Sigmoid colon (tissue), 7 donors: Measurements from ENCODE around the gene PPP1R15B. TPM values are rescaled to one million over a fixed set of nuclear protein-coding genes. Genes with fewer than 3 reads are reported as not detected.

Source experiments
- DNase-seq: peaks from one replicate; pipeline ENCODE4 v3.0.0-alpha.2; 2019
- H3K27ac ChIP-seq, 4 donors: fragments of 200-600 bp; sonication (generic); one replicate each; pipeline ENCODE4 v1.5.1; 2016 to 2019; ENCODE audit warnings: mild to moderate bottlenecking in 1 of 4
- H3K27me3 ChIP-seq, 3 donors: fragments of 200-600 bp; sonication (generic); one replicate each; pipeline ENCODE4 v1.5.1; 2019; ENCODE audit warnings: mild to moderate bottlenecking in 1 of 3
- H3K36me3 ChIP-seq, 4 donors: fragments of 200-600 bp; sonication (generic); one replicate each; pipeline ENCODE4 v1.5.1; 2016 to 2019
- H3K4me1 ChIP-seq, 4 donors: fragments of 200-600 bp; sonication (generic); one replicate each; pipeline ENCODE4 v1.5.1; 2017 to 2019
- H3K4me3 ChIP-seq, 4 donors: fragments of 200-600 bp; sonication (generic); one replicate each; pipeline ENCODE4 v1.5.1; 2017 to 2019; ENCODE audit warnings: mild to moderate bottlenecking in 2 of 4, moderate library complexity in 1 of 4
- H3K9me3 ChIP-seq, 4 donors: fragments of 200-600 bp in 3 of 4; sonication (generic) in 3 of 4; one replicate each; pipeline versions ENCODE4 v1.5.1 to v1.6.1; 2013 to 2019
- EP300 ChIP-seq, 4 donors: sonication (generic); formaldehyde crosslinking; IDR thresholded peaks; one replicate each; pipeline ENCODE4 v1.6.1; 2017; ENCODE audit warnings: antibody characterized with exemption in 4 of 4
- POLR2A ChIP-seq, 2 donors: fragments of 450-650 bp; IDR thresholded peaks; one replicate each; pipeline ENCODE4 v1.6.1; 2016; ENCODE audit warnings: antibody characterized with exemption in 2 of 2, mild to moderate bottlenecking in 2 of 2, moderate library complexity in 2 of 2
- POLR2AphosphoS5 ChIP-seq, 4 donors: sonication (generic); formaldehyde crosslinking; IDR thresholded peaks; one replicate each; pipeline ENCODE4 v1.6.1; 2017; ENCODE audit warnings: antibody characterized with exemption in 4 of 4
- WGBS, 2 donors: extraction: QIAGEN DNeasy Blood & Tissue Kit; methylation state at CpG; one replicate each; pipeline ENCODE4 v1.1.7; 2013; 5-methylcytosine and 5-hydroxymethylcytosine counted together
- intact Hi-C: fragments of 100-400 bp; cut with DNase I; formaldehyde crosslinking; loops from one replicate; pipeline ENCODE4 v1.15.1; 2023
- polyA plus RNA-seq, 3 donors: library from polyadenylated mRNA; stranded (reverse); fragments of 200-250 nt; gene quantifications; one replicate each; pipeline ENCODE4 v1.2.3, GENCODE V29; 2013
- total RNA-seq, 4 donors: library from RNA; depleted of rRNA; stranded (reverse); fragments of >200 nt; gene quantifications; one replicate each; pipeline ENCODE4 v1.1.0, GENCODE V29; 2016
- TF ChIP-seq, protein P1 (sequence below), 4 experiments: fragments of 450-650 bp in 3 of 4; fragments of 200-600 bp in 1 of 4; IDR thresholded peaks; one replicate each; pipeline ENCODE4 v1.5.1; 2016 to 2019; ENCODE audit warnings: antibody characterized with exemption in 4 of 4, mild to moderate bottlenecking in 3 of 4, moderate library complexity in 2 of 4
- donor health status: healthy with polysubstance abuse.
- donor health status: Bipolar disorder and iron deficiency.
- donor health status: healthy.

Gene PPP1R15B
- total and polyA plus RNA-seq, 7 donors = 9.0 to 44.7 (median 40.0) TPM

DNA sequence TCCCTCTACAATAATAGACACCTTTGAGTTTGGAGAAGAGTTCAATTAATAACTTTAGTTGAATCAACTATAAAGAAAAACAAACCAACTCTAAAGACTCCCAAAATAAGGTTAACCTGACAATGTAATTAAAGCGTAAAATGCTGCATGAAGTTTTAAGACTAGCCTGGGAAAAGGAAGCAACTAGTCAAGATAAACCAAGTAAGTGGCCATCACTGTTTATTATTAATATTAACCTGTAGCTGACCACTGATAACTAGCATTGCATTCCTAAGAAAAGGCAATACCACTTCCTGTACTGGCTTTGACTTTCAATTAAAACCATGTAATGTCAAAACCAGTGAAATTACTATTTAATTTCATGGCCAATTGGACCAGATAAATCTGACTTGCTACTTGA, 3.0 kb downstream of the PPP1R15B start:
- intact Hi-C loops = no loop called here
- Histone ChIP-seq H3K27me3 (no peaks in the 10 kb centered on the region), H3K27ac (peak overlapping the region; percentile 96 to 100 (median 99)), H3K4me3 (peak overlapping the region; percentile 69 to 97 (median 92)), H3K4me1 (peaks cover 0 to 58% (median 40%) of the 10 kb centered on the region in 4 donors), H3K9me3 (no peaks in the 10 kb centered on the region), H3K36me3 (peaks cover 5 to 30% (median 12%) of the 10 kb centered on the region in 4 donors)
- TF ChIP-seq EP300 (IDR thresholded peaks at IDR 0.05) (no peak), POLR2AphosphoS5 (IDR thresholded peaks at IDR 0.05) (no peak), POLR2A (IDR thresholded peaks at IDR 0.05) (no peak)
- TF ChIP-seq, protein P1, sequence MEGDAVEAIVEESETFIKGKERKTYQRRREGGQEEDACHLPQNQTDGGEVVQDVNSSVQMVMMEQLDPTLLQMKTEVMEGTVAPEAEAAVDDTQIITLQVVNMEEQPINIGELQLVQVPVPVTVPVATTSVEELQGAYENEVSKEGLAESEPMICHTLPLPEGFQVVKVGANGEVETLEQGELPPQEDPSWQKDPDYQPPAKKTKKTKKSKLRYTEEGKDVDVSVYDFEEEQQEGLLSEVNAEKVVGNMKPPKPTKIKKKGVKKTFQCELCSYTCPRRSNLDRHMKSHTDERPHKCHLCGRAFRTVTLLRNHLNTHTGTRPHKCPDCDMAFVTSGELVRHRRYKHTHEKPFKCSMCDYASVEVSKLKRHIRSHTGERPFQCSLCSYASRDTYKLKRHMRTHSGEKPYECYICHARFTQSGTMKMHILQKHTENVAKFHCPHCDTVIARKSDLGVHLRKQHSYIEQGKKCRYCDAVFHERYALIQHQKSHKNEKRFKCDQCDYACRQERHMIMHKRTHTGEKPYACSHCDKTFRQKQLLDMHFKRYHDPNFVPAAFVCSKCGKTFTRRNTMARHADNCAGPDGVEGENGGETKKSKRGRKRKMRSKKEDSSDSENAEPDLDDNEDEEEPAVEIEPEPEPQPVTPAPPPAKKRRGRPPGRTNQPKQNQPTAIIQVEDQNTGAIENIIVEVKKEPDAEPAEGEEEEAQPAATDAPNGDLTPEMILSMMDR (IDR thresholded peaks at IDR 0.05) = no peak
- 1 to 7% methylated on average over 1 of the region's 1 CpG for WGBS, 2 donors
- no peak for DNase-seq

DNA sequence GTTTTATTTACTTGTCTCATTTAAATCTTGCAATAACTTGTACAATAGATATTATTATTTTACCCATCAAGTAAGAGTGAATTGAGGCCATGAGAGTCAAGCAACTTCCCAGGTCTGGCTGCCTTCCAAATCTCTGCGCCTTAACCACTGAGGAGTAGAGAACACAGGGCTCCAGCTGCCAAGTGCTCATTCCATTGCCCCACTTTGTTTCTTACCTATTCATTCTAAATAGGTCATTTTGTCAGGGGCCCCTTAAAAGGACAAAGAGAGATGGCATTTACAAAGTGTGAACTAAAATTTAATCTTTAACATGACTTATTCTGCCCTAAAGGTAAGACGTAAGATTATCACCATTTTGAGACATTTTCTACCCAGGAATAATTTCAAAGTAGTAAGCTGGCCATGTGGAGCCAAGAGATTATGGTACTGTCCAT, 3.5 kb downstream of the PPP1R15B start:
- intact Hi-C loops = no loop called here
- Histone ChIP-seq H3K27me3 (no peaks in the 10 kb centered on the region), H3K9me3 (no peaks in the 10 kb centered on the region), H3K4me3 (peak overlapping the region; percentile 69 to 97 (median 92)), H3K4me1 (peaks cover 0 to 58% (median 40%) of the 10 kb centered on the region in 4 donors), H3K27ac (peak overlapping the region; percentile 96 to 100 (median 99)), H3K36me3 (peaks cover 5 to 35% (median 14%) of the 10 kb centered on the region in 4 donors)
- DNase-seq = peak; percentile 93
- WGBS, 2 donors = 1 to 2% methylated on average over 2 of the region's 2 CpGs
- TF ChIP-seq POLR2A (IDR thresholded peaks at IDR 0.05) (no peak), EP300 (IDR thresholded peaks at IDR 0.05) (no peak), POLR2AphosphoS5 (IDR thresholded peaks at IDR 0.05) (no peak)
- TF ChIP-seq, protein P1 (IDR thresholded peaks at IDR 0.05) = no peak

DNA sequence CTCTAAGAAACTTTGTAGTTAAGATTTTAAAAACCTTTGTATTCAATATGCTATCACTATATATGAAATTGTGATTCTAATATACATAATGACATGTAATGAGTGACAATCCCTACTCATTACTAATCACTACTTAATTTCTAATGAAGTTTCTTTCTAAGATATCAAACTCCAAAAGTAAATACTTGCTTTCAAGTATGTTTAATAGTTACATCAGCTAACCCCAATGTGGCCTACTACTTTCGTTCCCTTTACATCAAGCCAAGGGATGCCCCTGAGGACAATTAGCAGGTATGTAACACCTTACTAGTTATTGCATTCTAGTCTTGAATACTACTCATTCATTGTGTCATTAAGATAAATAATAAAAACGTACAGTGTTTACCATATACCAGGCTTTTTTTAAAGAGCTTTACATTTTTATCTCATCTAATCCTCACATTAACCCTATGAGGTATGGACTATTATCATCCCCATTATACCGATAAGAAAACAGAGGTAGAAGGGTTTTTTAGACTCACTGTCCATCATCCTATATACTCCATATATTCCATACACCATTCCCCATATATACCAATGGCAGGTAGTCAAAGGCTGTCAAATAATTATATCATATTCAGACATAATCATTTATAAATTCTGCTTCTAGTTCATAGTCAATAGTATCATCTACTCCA, 4.2 kb downstream of the PPP1R15B start:
- Histone ChIP-seq H3K9me3 (no peaks in the 10 kb centered on the region), H3K27ac (peak overlapping the region; percentile 96 to 100 (median 99)), H3K4me3 (peak overlapping the region; percentile 69 to 97 (median 92)), H3K4me1 (peaks cover 0 to 57% (median 33%) of the 10 kb centered on the region in 4 donors), H3K36me3 (peaks cover 5 to 42% (median 18%) of the 10 kb centered on the region in 4 donors), H3K27me3 (no peaks in the 10 kb centered on the region)
- DNase-seq = no peak
- WGBS, 2 donors = 1% methylated on average over 3 of the region's 3 CpGs
- TF ChIP-seq EP300 (IDR thresholded peaks at IDR 0.05) = no peak
- no peak for TF ChIP-seq POLR2AphosphoS5 (IDR thresholded peaks at IDR 0.05)
- TF ChIP-seq POLR2A (IDR thresholded peaks at IDR 0.05) = no peak
- TF ChIP-seq, protein P1 (IDR thresholded peaks at IDR 0.05) = no peak
- intact Hi-C loops = no loop called here

DNA sequence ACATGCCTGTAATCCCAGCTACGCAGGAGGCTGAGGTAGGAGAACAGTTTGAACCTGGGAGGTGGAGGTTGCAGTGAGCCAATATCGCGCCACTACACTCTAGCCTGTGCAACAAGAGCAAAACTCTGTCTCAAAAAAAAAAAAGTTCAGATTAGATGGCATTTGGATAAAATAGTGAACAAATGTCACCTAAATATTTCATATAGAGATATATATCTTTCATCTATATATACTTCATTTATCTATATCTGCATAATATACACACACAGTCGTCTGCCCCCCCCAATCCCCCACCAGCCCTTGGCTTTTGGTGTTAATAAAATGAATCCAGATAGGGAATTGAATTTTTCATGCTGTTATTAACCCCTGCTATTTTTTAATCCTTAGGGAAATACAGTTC, 5.0 kb downstream of the PPP1R15B start:
- WGBS, 2 donors = 63% methylated on average over 4 of the region's 4 CpGs
- Histone ChIP-seq H3K27ac (peak overlapping the region; percentile 66 to 100 (median 98)), H3K9me3 (no peaks in the 10 kb centered on the region), H3K36me3 (peaks cover 5 to 48% (median 19%) of the 10 kb centered on the region in 4 donors), H3K4me1 (peaks cover 0 to 53% (median 31%) of the 10 kb centered on the region in 4 donors), H3K27me3 (no peaks in the 10 kb centered on the region), H3K4me3 (peak overlapping the region; percentile 69 to 97 (median 92))
- intact Hi-C loops = no loop called here
- DNase-seq = no peak
- TF ChIP-seq POLR2A (IDR thresholded peaks at IDR 0.05) = no peak
- TF ChIP-seq, protein P1 (IDR thresholded peaks at IDR 0.05) = no peak
- no peak for TF ChIP-seq POLR2AphosphoS5 (IDR thresholded peaks at IDR 0.05)
- no peak for TF ChIP-seq EP300 (IDR thresholded peaks at IDR 0.05)
